ENCODE data around the gene TAS1R1.
A peak's percentile ranks its signal among the peaks of the same experiment; 100 is the strongest.

Gene TAS1R1

GRCh38 chr1:6614019-6614928 lies 59.2 kb downstream of the TAS1R1 start:
- DNase-seq = no peak

- DNase-seq = no peak
These were observed 60.0 kb downstream of the TAS1R1 start for GRCh38 chr1:6614929-6615785.

GRCh38 chr1:6619045-6619444 lies 63.9 kb downstream of the TAS1R1 start:
- no peak for DNase-seq

GRCh38 chr1:6621429-6622391 lies 66.6 kb downstream of the TAS1R1 start:
- DNase-seq = no peak

- no peak for DNase-seq
These were observed 67.5 kb downstream of the TAS1R1 start for GRCh38 chr1:6622396-6623152.

- DNase-seq = no peak
These were observed 68.3 kb downstream of the TAS1R1 start for GRCh38 chr1:6623269-6623965.

- peak; percentile 64 to 77 for DNase-seq
These were observed 69.8 kb downstream of the TAS1R1 start, which contains the start of gene THAP3 for GRCh38 chr1:6624710-6625583. Gene THAP3 (plus strand): TSS chr1:6624868. CDS start chr1:6625219, 351 bp downstream.

GRCh38 chr1:6625584-6626149 lies 70.6 kb downstream of the TAS1R1 start:
- no peak for DNase-seq

GRCh38 chr1:6627031-6627430 lies 71.9 kb downstream of the TAS1R1 start:
- no peak for DNase-seq

- DNase-seq = no peak
These were observed 72.9 kb downstream of the TAS1R1 start for GRCh38 chr1:6627841-6628545.

- no peak for DNase-seq
These were observed 73.9 kb downstream of the TAS1R1 start for GRCh38 chr1:6628971-6629479.

All from SHP77 (cell line).